ENCODE results near the gene ACBD7.

GRCh38 chr10:15067154-15067553 is 21.4 kb downstream of the ACBD7 start:
- TF ChIP-seq CTCF (conservative IDR thresholded peaks at IDR 0.05) (no peak), EZH2 (IDR thresholded peaks at IDR 0.05; ENCODE audit: low read depth) (no peak)

Measured in PC-9 (cell line).